Neural crest cell (in vitro differentiated cells): ENCODE data around the gene OR10H5. TPM values are rescaled to one million over a fixed set of nuclear protein-coding genes. Genes with fewer than 3 reads are reported as not detected.
"Not testable (repeated sequence)": the region's sequence is repeated elsewhere in the genome, so short reads cannot be mapped to it uniquely, and the experiment has no call there.

Experiments
- DNase-seq: peaks from one replicate; pipeline ENCODE4 v3.0.0; 2021; ENCODE audit warnings: low read depth, mixed read lengths, low spot score
- H3K27ac Mint-ChIP-seq: one replicate; pipeline ENCODE4 v1.8.0; 2021; ENCODE audit warnings: mild to moderate bottlenecking, mixed read lengths; ENCODE audit not compliant: unreplicated experiment
- H3K27me3 Mint-ChIP-seq: 2 replicates; pipeline ENCODE4 v1.8.0; 2021; ENCODE audit warnings: low read depth, mild to moderate bottlenecking, mixed read lengths
- H3K36me3 Mint-ChIP-seq: 2 replicates; pipeline ENCODE4 v1.8.0; 2021; ENCODE audit warnings: low read depth, mild to moderate bottlenecking, mixed read lengths
- H3K4me1 Mint-ChIP-seq: 2 replicates; pipeline ENCODE4 v1.8.0; 2021; ENCODE audit warnings: mixed read lengths
- H3K4me3 Mint-ChIP-seq: one replicate; pipeline ENCODE4 v1.8.0; 2021; ENCODE audit warnings: mild to moderate bottlenecking, mixed read lengths
- H3K9me3 Mint-ChIP-seq: 2 replicates; pipeline ENCODE4 v1.8.0; 2021; ENCODE audit warnings: mixed read lengths
- total RNA-seq: library from RNA; stranded (reverse); gene quantifications from 2 replicates; pipeline ENCODE4 v1.2.1, GENCODE V29; 2021
- TF ChIP-seq, protein P1 (sequence below): fragments of 200-600 bp; sonication (generic); conservative IDR thresholded peaks from 2 replicates; pipeline ENCODE4 v1.5.0; 2021; ENCODE audit warnings: antibody characterized with exemption, mild to moderate bottlenecking

The OR10H5 gene
- total RNA-seq, 1 donor from 2014 or later, result not detected

DNA sequence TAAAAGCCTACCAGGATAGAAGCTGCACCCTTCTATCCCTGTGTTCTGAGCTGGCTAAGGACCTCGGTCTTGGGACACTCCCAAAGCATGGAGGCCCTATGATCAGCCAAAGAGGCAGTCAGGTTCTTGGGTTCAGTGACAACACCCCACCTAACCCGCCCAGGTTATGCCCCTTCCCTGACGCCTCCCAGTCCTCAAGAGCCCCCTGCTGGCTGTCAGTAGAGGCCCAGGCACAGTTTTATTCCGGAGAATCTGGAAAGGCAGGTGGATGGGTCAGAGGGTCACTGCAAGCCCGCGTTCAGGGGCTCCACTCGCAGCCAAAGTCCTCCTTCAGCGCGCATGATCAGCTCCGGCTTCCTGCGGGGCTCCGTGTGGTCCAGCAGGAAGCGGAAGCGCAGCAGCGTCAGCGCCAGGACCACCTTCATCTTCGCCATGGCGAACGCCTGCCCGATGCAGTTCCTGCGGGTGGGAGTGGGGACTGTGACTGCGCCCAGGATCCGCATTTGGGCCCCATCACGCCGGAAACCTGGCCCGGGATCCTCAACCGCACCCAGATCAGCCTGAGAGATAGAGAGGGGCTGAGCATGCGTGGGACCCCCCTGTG is 27.4 kb upstream of the OR10H5 start:
- Mint-ChIP-seq H3K27ac (no peak overlapping the region), H3K4me3 (no peak overlapping the region), H3K27me3 (no peaks in the 10 kb centered on the region), H3K9me3 (peaks cover 18% of the 10 kb centered on the region), H3K36me3 (no peaks in the 10 kb centered on the region), H3K4me1 (no peaks in the 10 kb centered on the region)
- DNase-seq, result no peak
- TF ChIP-seq, protein P1, sequence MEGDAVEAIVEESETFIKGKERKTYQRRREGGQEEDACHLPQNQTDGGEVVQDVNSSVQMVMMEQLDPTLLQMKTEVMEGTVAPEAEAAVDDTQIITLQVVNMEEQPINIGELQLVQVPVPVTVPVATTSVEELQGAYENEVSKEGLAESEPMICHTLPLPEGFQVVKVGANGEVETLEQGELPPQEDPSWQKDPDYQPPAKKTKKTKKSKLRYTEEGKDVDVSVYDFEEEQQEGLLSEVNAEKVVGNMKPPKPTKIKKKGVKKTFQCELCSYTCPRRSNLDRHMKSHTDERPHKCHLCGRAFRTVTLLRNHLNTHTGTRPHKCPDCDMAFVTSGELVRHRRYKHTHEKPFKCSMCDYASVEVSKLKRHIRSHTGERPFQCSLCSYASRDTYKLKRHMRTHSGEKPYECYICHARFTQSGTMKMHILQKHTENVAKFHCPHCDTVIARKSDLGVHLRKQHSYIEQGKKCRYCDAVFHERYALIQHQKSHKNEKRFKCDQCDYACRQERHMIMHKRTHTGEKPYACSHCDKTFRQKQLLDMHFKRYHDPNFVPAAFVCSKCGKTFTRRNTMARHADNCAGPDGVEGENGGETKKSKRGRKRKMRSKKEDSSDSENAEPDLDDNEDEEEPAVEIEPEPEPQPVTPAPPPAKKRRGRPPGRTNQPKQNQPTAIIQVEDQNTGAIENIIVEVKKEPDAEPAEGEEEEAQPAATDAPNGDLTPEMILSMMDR, result no peak

DNA sequence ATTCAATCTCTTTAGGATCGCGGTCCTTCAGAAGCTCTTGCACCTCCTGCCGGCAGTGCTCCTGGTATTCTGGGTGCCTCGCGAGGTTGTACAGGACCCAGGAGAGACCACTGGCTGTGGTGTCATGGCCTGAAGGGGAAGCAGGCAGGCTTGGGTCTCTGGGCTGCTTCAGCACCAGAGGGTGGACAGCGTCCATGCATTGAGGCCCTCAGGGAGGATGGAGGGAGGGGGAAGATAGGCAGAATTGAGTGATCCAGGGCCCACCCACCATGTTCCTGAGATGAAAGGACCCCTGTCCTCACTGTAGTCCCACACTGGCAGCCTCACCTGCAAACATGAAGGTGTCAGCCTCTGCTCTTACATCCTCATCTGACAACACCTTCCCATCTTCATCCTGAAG is 17.9 kb upstream of the OR10H5 start:
- peaks cover 40% of the 10 kb centered on the region for H3K9me3 Mint-ChIP-seq

DNA sequence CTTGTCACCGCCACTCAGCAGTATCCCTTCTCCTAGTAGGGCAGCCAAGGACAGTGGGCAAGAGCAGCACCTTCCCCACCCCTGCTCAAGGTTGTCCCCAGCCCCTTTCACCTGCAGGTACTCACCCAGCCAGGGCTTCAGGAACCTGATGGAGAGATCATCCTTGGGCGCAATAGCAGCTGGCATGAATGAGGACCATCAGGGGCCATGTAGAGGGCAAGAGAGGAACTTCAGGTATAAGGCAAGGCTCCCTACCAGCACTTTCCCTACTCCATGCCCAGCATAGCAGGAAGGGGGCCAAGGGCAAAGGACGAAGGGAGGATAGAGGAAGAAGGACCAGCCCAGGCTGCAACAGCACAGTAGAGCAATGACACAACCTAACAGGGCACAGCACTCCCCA is 13.3 kb upstream of the OR10H5 start:
- DNase-seq, H3K27me3 Mint-ChIP-seq, H3K4me1 Mint-ChIP-seq, H3K27ac Mint-ChIP-seq, H3K4me3 Mint-ChIP-seq: not testable (repeated sequence)
- peaks cover 11% of the 10 kb centered on the region for H3K36me3 Mint-ChIP-seq
- H3K9me3 Mint-ChIP-seq, result peaks cover 22% of the 10 kb centered on the region

More for the DNA sequence above, 17.9 kb upstream of the OR10H5 start:
- H3K36me3 Mint-ChIP-seq, result peaks cover 16% of the 10 kb centered on the region
- H3K4me1 Mint-ChIP-seq, result no peaks in the 10 kb centered on the region
- no peaks in the 10 kb centered on the region for H3K27me3 Mint-ChIP-seq
- no peak overlapping the region for H3K27ac Mint-ChIP-seq
- no peak overlapping the region for H3K4me3 Mint-ChIP-seq
- TF ChIP-seq, protein P1, result no peak
- DNase-seq, result no peak

DNA sequence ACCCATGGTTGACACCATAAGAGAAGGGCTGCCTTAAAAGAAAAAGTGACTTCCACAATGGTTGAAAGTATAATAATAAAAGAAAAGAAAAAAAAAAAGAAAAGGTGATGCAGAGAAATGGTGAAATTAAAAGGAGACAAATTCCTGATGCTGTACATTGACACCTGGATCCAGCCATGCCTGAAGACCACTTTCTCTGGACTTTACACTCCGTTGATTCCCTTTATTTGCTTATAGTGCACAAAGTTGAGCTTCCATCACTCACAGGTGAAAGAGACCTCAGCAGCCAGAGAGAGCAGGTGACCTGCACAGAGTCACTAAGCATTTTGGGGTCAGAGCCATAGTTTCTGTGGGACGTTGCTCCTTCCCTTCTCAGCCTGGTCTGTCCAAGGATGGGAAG is 12.2 kb upstream of the OR10H5 start:
- no peak overlapping the region for H3K4me3 Mint-ChIP-seq
- no peak for DNase-seq
- peaks cover 7% of the 10 kb centered on the region for H3K36me3 Mint-ChIP-seq
- TF ChIP-seq, protein P1, result no peak
- H3K27ac Mint-ChIP-seq, result no peak overlapping the region
- H3K9me3 Mint-ChIP-seq, result peaks cover 18% of the 10 kb centered on the region
- H3K4me1 Mint-ChIP-seq, result no peaks in the 10 kb centered on the region
- no peaks in the 10 kb centered on the region for H3K27me3 Mint-ChIP-seq

DNA sequence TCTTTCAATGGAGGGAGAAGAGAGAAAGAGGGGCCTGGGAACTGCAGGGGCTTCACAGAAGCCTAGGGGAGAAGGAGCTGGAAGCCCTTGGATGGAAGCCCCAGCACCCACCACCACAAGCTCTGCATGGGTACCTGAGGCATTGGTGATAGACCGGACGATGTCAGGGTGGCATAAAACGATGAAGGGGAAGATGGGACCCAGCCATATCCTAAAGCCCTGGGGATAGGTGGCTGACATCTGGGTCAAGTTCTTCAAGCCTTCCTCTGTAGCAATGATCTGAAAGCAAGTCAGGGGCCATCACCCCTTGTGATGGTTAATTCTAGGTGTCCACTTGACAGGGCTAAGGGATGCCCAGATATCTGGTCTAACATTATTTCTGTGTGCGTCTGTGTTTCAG is 11.2 kb upstream of the OR10H5 start:
- Mint-ChIP-seq H3K27me3 (no peaks in the 10 kb centered on the region), H3K4me3 (no peak overlapping the region), H3K36me3 (peaks cover 7% of the 10 kb centered on the region), H3K4me1 (no peaks in the 10 kb centered on the region), H3K9me3 (peaks cover 13% of the 10 kb centered on the region), H3K27ac (no peak overlapping the region)
- DNase-seq, result no peak
- TF ChIP-seq, protein P1, result no peak

DNA sequence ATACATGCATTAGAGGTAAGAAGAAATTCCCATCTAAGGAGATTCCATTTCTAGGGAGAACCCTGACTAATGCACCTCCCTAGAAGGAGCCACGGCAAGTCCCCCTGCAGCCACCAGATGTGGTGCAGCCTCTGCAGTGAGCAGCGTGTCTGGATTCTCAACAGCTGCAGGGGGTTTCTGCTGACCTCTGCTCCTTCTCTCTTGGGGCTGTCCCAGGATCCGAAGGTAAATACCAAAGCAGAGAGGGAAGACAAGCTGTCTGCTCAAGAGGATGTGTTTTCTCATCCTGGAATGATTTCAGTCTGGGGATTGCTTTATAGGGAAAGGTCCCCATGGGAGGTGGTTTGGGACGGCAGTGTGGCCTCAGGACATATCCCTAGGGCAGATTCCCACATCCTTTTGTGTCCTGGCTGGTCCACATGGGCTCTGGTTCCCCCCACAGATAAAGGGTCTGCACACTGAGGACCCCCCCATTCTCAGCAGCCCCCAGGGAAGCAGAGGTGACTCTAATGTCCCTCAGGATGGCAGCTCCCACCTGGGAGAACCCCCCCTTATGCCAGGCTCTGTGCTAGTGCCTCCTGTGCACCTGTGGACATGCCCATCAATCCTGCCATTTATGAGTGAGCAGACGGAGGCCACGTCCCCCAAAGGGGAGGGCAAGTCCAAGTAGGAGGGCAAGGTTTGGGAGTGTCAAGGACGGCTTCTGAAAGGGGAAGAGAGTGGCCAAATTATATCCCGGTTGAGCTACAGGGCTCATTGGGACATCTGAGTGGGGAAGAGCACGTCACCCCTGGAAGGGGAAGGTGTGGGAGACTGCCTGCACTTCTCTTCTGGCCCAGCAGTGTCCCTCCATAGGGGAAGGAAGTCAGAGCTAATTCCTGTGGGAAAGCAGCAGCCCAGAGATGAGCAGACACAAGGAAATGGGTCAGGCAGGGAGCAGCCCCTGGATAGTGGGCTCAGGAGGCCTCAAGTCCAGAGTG is 10.2 kb upstream of the OR10H5 start:
- TF ChIP-seq, protein P1, result no peak
- peaks cover 6% of the 10 kb centered on the region for H3K36me3 Mint-ChIP-seq
- H3K9me3 Mint-ChIP-seq, result peaks cover 11% of the 10 kb centered on the region

More for the DNA sequence above, 10.2 kb upstream of the OR10H5 start:
- no peaks in the 10 kb centered on the region for H3K4me1 Mint-ChIP-seq
- H3K27ac Mint-ChIP-seq, result no peak overlapping the region
- H3K4me3 Mint-ChIP-seq, result no peak overlapping the region
- no peak for DNase-seq
- no peaks in the 10 kb centered on the region for H3K27me3 Mint-ChIP-seq
